ENCODE results near the gene FAM170B. TPM values are rescaled to one million over a fixed set of nuclear protein-coding genes. Genes with fewer than 3 reads are reported as not detected.

The FAM170B gene
- total and polyA plus RNA-seq, 7 donors, result 0.01 TPM; not detected in 6

DNA sequence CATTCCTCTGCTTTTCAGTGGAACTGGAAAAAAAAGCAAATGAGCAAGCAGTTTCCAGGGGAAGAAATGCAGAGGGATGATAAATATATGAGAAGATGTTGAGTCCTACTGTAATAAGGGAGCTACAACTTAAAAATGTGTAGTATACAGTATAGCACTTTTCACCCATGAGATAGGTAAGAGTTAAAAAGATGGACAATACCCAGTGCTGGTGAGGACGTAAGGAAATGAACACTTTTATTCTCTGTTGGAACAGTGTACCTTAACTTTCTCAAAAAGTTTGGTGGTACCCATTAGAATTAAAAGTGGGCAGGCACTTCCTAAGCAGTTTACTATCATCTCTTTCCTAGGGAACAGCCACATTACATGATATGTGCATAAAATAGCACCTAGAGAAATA, 2.7 kb upstream of the FAM170B start:
- ATAC-seq, result no peak
- Histone ChIP-seq H3K4me1 (peaks cover 7% of the 10 kb centered on the region), H3K36me3 (ENCODE audit: insufficient read depth in 1 of 2, low read depth in 1 of 2) (no peaks in the 10 kb centered on the region), H3K4me3 (no peak overlapping the region), H3K9me3 (peaks cover 4% of the 10 kb centered on the region), H3K27me3 (ENCODE audit: insufficient read depth in 3 of 3, low read length in 2 of 3) (peaks cover 0 to 6% (median 2%) of the 10 kb centered on the region in 3 donors), H3K27ac (no peak overlapping the region)
- DNase-seq, result no peak
- 50 to 71% (median 68%) methylated on average over 1 of the region's 1 CpG for WGBS, 3 donors
- intact Hi-C loops (cut with DNase I), result no loop called here
- TF ChIP-seq, protein P1, sequence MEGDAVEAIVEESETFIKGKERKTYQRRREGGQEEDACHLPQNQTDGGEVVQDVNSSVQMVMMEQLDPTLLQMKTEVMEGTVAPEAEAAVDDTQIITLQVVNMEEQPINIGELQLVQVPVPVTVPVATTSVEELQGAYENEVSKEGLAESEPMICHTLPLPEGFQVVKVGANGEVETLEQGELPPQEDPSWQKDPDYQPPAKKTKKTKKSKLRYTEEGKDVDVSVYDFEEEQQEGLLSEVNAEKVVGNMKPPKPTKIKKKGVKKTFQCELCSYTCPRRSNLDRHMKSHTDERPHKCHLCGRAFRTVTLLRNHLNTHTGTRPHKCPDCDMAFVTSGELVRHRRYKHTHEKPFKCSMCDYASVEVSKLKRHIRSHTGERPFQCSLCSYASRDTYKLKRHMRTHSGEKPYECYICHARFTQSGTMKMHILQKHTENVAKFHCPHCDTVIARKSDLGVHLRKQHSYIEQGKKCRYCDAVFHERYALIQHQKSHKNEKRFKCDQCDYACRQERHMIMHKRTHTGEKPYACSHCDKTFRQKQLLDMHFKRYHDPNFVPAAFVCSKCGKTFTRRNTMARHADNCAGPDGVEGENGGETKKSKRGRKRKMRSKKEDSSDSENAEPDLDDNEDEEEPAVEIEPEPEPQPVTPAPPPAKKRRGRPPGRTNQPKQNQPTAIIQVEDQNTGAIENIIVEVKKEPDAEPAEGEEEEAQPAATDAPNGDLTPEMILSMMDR (IDR thresholded peaks at IDR 0.05), result no peak

DNA sequence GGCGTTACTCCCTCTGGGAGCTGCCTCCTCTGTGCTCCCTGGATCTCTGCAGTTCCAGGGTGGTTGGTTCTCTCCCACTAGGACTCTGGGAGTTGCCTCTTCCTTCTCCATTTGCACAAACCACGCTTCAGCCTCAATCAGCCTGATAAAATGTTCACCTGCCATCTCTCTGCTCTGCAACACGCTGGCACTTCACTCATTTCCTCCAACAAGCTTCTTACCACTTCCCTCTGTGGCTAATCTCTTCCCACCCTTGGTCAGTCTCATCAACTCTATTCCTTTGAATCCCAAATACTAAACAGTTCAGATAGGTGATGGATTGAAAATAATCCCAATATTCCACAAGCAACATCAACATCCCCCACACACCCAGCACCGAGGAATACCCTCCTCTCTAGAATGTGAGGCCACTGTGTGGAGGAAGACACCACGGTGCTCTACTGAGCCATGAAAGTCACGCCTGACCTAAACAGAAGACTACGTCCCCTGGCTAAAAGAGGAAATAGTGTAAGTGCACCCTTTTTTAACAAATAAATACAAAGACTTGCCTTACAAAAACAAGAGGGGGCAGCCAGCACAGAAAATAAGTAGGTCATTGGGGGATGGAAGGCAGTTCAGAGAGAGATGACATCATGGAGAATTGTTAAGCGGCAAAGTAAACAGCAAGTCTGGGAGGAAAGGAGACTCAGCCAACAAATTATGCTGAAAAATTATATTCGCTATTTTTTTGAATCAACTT, 1.9 kb upstream of the FAM170B start:
- Histone ChIP-seq H3K4me1 (peaks cover 7% of the 10 kb centered on the region), H3K27ac (no peak overlapping the region)
- 39 to 57% (median 49%) methylated on average over 9 of the region's 9 CpGs for WGBS, 3 donors

DNA sequence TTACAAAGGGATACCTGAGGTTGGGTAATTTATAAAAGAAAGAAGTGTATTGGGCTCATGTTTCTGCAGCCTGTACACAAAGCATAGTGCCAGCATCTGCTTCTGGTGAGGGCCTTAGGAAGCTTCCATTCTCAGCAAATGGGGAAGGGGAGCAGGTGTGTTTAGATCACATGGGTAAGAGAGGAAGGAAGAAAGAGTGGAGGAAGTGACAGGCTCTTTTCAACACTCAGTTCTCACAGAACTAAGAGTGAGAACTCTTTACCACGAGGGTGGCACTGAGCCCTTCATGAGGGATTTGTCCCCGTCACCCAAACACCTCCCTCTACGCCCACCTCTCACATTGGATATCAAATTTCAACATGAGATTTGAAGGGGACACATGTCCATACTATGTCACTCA, 506 bp upstream of the FAM170B start:
- TF ChIP-seq, protein P1 (IDR thresholded peaks at IDR 0.05), result no peak
- H3K27ac ChIP-seq, result no peak overlapping the region
- WGBS, 3 donors, result 67 to 78% (median 69%) methylated on average over 3 of the region's 3 CpGs
- DNase-seq (no peak), ATAC-seq (no peak)
- peaks cover 0 to 6% (median 2%) of the 10 kb centered on the region in 3 donors for H3K27me3 ChIP-seq (ENCODE audit: insufficient read depth in 3 of 3, low read length in 2 of 3)
- peaks cover 4% of the 10 kb centered on the region for H3K9me3 ChIP-seq
- peaks cover 3% of the 10 kb centered on the region for H3K4me1 ChIP-seq
- no peak overlapping the region for H3K4me3 ChIP-seq
- intact Hi-C loops (cut with DNase I), result no loop called here
- no peaks in the 10 kb centered on the region for H3K36me3 ChIP-seq (ENCODE audit: insufficient read depth in 1 of 2, low read depth in 1 of 2)

More for the DNA sequence above, 1.9 kb upstream of the FAM170B start:
- TF ChIP-seq, protein P1 (IDR thresholded peaks at IDR 0.05), result no peak
- Histone ChIP-seq H3K9me3 (peaks cover 4% of the 10 kb centered on the region), H3K36me3 (ENCODE audit: insufficient read depth in 1 of 2, low read depth in 1 of 2) (no peaks in the 10 kb centered on the region), H3K27me3 (ENCODE audit: insufficient read depth in 3 of 3, low read length in 2 of 3) (peaks cover 0 to 6% (median 2%) of the 10 kb centered on the region in 3 donors), H3K4me3 (no peak overlapping the region)
- intact Hi-C loops (cut with DNase I), result no loop called here
- ATAC-seq (no peak), DNase-seq (no peak)

DNA sequence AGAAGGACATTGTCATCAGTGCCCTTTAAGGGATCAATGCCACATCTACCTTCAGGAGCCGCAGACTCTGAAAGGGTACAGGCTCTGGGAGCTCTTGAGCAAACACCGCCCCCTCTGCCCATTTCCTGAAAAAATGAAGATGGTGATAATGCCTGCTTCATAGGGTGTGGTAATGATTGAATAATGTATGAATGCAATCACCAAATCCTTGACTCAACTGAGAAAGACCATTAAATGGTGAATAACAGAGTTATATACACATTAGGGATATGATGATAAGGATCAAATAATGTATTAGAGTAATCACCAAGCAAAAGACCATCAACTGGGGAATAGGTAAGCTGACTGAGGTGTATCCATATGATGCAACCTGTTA, 1.5 kb downstream of the FAM170B start:
- Histone ChIP-seq H3K27ac (no peak overlapping the region), H3K27me3 (ENCODE audit: insufficient read depth in 3 of 3, low read length in 2 of 3) (peaks cover 0 to 6% (median 2%) of the 10 kb centered on the region in 3 donors), H3K4me3 (no peak overlapping the region), H3K9me3 (peaks cover 4% of the 10 kb centered on the region), H3K36me3 (ENCODE audit: insufficient read depth in 1 of 2, low read depth in 1 of 2) (no peaks in the 10 kb centered on the region), H3K4me1 (no peaks in the 10 kb centered on the region)
- WGBS, 3 donors, result 85 to 94% (median 92%) methylated on average over 2 of the region's 2 CpGs
- intact Hi-C loops (cut with DNase I), result no loop called here
- TF ChIP-seq, protein P1 (IDR thresholded peaks at IDR 0.05), result no peak
- no peak for ATAC-seq
- DNase-seq, result no peak
